HCEC 1CT (cell line): Measurements from ENCODE around the gene MARCHF9.

Source experiments
- DNase-seq: peaks from one replicate; pipeline ENCODE4 v3.0.0-alpha.2; 2017

Gene MARCHF9

DNA sequence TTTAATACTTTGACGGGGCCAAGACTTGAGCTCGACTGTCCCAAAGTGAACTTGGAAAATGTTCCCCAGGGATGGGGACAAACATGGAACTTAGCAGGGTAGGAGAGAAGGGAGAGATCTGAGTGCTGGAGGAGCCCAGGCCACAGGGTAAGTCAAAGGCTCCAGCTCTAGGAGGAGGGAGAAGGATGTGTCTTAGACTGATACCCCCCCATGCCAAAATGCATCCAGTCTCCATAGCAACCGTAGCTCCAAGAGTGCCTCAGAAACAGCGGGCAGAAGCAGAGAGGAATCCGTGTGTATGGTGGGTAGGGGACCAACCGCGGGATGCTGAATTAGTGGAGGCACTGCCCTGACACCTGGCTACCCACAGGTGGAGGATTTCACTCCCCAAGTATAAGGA is 15.5 kb upstream of the MARCHF9 start:
- no peak for DNase-seq

DNA sequence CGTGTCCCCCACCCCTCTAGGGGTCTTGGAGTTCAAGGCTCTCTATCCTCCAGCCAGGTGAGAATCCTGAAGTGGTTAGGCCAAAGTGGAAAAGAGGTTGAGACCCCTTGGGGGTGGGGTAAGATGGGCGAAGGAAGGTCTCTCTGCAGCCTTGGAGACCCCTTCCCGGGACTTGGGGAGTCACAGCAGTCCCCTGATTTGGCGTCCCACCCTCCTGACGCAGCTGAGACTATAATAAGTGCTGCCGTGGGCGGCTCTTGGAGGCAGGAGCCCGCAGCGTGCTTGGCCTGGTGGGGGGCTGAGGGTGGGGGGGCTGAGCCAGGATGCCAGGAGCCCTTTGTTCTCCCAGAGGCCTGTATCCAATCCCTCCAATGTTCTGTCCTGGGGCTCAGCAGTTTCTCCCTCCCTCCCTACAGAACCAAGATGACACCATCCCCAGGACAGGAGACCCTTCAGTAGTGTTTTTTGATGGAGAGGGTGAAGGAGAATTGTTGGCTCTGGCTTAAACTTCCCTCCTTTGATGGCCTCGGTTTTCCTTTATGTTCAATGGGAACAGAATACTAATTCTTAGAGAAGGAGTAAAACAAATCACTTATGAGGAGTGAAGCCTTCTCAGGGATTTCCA is 14.9 kb upstream of the MARCHF9 start:
- DNase-seq = no peak

DNA sequence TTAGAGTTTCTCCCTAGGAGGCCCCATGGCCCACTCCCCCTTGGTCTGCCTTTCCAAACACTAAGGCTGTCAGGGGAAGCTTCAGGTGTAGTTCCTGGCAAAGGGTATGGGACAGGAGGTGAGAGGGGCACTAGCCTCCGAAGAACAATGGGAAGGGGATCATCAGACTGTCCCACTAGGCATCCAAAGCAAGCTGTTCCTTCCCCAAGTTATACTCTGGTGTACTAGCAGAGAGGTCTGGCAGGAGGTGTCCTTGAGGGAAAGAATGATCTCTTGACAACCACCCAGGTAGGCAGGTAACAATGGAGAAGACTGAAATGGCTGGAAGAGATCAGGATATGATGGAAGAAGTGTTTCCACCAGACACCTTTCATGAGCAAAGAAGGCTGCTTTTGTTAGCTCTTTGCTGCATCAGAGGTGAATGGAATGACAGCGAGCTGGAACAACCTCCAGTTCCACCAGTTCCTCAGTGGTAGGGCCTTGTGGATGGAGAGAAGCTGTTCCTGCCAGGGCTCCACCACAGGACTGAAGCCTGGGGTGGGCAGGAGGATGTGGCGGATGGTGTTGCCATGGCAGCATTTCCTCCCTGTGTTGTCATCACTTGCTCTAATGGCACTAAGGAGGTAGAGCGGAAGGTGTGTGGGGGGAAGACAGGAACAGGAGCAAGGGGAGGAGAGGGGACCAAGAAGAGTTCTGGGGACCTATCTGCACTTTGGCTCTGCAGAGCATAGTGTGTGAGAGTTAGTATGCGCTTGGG is 14.1 kb upstream of the MARCHF9 start:
- DNase-seq = no peak

DNA sequence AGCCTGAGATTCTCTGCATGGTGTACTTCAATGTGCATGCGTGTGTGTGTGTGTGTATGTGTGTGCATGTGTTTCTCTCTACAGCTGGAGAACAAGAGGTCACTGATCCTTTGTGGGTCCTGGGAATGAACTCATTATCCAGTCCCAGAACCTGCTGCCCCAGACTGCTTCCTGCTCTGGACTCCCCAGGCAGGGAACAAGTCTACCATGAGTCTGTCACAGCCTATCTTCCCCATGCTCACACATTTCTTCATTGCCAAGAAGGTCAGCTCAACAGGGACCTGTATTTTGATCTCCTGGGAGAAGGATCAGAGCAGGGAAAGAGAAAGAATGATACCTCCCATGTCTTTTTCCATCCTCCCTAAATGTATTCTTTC is 13.5 kb upstream of the MARCHF9 start:
- DNase-seq = no peak

DNA sequence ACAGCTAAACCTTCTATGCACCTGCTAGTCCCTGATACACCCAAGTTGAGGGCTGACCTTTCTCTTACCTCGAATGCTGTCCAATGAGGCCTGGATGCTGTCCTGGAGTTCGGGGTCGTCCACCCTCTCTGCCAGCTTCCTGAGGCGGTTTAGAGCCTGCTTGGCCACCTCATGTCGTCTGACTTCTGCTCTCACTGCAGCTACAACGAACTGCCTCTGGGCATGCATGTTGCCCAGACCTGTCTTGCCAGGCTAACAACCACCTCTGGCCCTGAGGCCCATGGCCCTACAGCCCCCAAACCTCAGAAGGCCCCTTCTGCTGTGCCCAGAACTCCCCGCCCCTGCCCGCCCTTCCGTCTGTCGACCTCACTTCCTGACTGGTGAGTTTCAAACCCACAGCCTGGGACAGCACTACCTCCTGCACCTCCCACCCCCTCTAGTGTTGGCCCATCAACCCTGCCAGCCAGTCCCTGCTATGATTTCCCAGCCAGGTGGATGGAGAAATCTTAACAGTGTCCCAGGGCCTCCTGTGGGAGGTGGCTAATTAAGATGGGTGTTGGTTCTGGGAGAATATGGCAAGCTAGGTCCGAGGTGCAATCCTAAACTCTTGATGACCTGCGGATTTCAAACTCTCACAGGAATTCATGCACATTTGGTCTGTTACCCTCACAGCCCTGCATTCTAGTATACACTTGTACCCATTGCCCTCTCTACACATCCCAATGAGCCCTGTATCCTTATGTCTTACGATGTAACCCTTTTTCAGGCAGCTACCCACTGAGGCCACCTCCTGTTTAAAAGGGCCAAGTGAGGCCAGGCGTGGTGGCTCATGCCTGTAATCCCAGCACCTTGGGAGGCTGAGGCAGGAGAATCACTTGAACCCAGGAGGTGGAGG is 12.8 kb upstream of the MARCHF9 start:
- DNase-seq = no peak

DNA sequence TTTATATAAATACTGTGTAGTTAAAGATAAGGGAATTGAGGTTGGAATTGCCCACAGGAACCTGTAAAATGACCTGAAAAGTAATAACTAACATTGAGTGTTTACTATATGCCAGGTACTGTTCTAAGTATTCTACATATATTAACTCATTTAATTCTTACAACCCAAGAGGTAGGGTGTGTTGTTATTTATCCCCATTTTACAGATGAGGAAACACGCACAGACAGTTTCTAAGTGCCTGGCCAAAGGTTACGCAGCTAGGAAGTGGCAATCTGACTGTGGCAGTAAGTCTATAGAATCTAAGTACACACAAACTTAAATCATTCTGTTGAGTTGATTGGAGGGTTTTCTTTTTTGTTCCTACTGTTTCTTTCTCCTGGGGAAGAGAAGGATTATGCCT is 11.1 kb upstream of the MARCHF9 start:
- DNase-seq = no peak

DNA sequence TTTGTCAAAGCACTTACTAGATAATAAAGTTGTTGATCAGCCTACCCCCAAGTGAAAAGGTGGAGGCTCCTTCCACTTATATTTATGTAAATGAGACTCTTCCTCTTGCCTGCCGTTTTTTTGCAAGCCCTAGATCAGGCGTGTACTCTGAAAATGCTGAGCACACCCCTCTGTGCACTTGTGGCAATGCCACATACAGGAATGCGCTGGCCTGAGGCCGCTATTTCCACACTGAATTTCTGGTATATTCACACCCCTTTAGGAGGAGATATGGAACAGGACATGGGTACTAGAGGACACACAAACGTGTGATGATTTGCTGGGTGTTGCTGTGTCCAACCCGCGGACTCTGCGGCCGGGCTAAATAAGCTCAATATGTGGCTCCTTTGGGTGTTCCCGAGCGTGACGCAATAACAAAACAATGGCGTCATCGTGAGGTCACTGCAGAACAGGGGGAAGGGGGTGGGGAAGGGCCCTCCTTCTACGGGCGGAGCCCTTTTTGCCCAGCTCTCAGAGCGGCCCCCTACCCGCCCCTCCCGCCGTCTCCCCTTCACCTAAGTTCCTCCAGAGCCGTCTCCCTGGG is 10.6 kb upstream of the MARCHF9 start:
- DNase-seq = no peak

DNA sequence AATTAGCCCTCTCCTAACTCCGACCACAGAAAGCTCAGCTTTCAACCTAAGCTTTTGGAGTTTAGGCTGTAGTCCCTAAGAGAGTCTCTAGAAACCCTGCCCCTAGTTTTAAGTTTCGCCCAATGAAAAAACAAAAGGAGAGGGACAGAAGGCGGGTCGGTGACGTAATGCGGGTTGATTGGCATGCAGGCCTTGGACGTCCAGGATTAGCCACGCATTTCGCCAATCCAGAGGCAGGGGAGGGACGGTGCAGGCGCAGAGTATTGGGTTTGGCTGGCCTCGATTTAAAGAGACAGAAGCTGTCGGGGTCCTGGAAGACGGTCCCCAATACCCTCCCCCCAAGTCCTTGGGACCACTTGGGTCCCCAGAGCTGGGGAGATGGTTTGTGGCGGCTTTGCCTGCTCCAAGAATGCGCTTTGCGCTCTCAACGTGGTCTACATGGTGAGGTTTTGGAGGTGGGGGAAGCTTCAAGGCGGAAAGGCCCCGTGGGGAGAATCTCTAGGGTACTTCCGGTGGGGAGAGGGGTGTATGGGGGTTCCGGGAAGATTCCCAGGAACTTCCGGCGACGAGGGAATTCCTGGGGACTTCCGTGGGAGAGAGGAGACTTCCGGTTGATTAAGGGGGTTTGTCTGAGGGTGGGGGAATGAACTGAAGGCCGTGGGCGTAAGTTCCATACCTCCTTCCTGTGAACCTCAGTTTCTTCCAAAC is 10.0 kb upstream of the MARCHF9 start, which contains the start of gene TSPAN31:
Gene TSPAN31, plus strand, starts transcription at position 263 of the 708 bp plus-strand sequence. Its CDS starts 116 bp downstream, at position 379.
- peak; percentile 96 for DNase-seq

DNA sequence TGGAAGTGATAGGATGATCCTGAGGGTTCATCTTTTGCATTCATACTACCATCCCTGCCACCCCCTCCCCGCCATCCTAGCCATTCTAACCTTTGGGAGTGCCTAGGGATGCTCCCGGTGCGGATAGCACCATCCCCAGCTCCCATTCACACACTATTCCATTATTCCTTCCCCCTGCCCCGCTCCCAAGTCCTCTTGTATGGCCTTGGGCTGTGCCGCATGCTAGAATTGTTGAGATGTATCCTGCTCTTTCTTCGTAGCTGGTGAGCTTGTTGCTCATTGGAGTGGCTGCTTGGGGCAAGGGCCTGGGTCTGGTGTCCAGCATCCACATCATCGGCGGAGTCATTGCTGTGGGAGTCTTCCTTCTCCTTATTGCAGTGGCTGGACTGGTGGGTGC is 9.4 kb upstream of the MARCHF9 start:
- no peak for DNase-seq

DNA sequence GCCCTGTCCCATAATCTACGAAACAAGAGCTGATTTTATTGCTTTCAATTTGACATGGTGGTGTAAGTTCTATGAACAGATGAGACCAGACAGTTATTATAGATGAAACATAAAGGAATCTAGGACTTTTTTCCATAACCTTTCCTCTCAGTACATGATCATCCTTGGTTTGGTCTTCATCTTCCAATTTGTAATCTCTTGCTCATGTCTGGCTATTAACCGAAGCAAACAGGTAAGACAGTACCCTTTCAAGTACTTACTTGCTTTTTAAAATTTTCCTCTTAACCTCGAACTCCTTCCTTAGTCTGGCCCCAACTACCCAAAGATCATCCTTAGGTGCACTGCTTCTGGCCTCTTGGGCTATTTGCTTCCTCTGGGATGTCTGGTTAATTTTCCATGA is 8.9 kb upstream of the MARCHF9 start:
- DNase-seq = no peak

DNA sequence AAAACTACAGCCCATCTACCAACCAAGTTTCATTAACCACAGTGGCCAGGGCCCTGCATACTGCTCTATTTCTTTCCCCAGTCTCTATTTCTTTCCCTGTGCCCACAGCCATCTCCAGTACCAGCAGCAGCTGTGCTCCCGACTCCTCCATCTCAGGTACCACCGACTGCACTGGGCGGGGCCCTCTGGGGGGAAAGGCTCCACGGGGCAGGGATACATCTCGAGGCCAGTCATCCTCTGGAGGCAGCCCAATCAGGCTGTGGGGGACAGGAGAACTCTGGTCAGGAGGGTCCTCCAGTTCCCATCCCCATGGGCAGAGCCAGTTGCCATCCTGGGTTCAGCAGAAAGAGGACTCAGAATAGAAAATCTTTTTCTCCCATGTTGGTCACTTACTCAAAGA is 5.8 kb upstream of the MARCHF9 start:
- no peak for DNase-seq

DNA sequence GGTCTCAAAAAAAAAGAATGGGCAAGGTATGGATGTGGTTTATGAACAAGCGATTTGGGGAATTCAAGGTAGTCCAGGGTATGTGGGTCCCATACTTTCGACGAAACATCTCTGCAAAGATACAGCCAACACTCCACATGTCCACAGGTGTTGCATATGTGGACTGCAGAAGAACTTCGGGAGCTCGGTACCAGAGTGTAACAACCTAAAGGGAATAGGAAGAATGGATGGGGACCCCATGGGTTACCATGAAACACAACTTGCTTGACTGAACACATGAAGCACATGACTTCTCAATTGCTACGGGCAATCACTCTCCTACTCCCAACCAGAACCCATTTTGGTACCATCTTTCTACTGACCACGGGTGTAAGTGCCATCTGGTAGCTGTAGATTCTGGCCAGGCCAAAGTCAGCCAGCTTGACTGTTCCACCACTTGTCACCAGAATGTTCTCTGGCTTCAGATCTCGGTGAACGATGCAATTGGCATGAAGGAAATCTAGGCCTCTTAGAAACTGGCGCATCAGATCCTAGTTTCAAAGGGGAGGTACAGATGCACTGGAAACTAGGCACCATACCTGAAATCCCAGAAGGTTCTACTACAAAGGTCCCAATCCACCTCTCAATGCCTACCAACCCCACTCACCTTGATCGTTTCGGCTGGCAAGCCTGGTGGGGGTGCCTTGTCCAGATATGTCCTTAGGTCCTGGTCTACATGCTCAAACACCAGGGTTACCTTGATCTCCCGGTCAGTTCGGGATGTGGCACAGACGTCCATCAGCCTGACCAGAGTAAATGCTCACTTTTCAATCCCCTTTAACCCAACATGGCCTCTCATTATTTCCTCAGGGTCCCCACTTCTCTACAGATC is 4.1 kb upstream of the MARCHF9 start:
- no peak for DNase-seq

DNA sequence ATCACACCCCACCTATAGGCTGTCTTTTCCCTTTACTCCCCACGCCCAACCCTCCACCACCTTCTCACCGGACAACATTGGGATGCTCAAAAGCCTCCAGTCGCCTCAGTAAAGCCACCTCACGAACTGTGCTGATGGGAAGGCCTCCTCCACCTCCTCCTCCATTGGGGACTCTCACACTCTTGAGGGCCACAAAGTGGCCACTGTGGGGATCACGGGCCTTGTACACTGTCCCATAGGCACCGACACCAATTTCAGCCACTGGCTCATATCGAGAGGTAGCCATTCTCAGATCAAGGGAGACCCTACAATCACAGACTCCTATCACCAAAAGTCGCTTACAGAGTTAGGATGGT is 3.5 kb upstream of the MARCHF9 start:
- peak; percentile 62 for DNase-seq

DNA sequence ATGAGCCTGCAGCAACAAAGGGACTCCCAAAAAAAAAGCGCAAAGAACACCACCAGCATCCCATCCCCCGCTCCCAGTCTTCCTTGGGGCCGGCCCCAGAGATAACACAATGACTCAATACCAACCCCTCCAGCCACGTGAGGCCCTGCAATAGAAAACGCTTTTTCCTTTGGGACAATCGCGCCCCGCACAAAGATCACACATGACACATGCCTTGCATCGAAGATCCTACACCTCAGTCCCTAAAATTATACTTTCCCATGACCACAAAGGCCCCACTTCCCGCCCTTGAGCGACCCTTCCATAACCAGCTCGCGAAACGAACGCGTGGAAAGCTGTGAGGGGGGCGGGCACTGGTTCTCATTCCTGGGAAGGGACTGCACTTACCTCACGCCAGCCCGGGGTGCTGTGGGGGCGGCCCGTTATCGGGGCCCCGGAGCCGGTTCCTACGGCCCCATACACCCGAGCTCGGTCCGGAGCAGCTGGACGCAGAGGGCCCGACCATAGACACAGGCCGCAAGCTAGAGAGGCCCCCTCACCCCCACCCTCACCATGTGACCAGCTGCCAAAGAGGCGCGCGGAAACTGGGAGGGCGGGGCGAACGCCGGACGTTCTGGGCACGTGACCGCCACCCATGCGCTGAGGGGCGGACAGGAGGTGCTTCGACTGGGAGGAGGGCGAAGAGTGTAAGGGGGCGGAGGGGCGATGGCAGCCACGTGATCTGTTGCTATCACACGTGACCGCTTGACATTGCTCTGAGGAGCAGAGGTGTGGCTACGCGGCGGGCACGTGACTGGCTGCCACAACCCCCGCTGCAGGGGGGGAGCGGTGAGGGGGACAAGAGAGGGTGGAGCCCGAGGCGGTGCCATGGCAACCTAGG is 2.9 kb upstream of the MARCHF9 start, which contains the start of gene CDK4:
Gene CDK4, minus strand, starts transcription at position 523 of the 880 bp plus-strand sequence. CDS start 593 bp downstream, outside the sequence.
- peak; percentile 100 for DNase-seq

DNA sequence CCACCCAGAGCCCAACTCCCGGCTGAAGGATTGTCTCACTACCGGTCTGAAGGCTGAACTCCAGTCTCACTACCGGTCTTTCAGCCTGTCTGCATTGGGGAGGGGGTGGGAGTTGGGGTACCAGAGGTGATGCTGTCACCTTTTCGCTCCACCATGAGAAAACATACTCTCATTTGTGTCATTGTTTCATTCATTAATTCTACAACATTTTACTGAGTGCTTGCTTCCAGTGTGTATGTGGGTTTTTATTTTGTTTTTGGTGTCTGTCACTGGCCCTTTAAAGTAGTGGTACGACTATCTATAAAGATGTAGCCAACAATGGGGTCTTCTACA is 2.3 kb upstream of the MARCHF9 start:
- DNase-seq = no peak

DNA sequence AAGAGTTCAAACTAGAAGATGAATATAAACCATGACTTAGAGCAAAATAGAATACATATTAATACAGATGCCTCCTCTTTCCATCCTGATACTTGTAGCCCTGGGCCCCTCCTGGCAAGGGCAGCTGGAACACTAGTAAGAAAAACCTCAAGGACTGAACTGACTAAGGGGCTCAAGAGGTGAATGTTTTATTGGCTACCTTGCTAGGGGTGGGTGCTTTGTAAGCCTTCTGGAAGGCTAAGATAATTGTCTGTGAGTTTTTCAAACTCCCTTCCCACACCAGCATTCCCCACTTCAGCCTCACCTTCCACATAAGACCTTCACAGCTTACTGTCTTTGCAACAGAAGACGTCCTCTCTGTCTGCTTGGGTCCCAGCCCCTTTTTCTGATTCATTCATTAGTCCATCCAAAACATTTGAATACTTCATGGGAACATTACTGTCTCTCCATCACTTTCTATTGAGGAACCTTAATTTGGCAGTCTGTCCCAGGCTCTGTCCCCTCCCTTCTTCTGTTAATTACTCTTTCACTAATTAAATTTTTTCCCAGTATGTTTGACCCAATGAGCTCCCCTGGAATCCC is 1.1 kb upstream of the MARCHF9 start:
- DNase-seq = no peak

DNA sequence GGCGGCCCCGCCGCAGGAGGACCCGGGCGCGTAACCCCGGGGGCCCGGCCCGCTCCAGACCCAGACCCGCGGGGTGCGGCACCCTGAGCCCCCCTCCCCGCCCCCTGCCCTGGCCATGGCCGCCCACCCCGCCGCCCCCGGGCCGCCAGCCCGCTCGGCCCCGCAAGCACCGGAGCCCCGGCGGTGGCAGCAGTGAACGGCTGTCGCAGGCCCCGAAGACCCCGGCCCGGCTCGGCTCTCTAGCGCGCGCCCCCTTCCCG is 221 bp downstream of the MARCHF9 start:
- DNase-seq = peak; percentile 0

DNA sequence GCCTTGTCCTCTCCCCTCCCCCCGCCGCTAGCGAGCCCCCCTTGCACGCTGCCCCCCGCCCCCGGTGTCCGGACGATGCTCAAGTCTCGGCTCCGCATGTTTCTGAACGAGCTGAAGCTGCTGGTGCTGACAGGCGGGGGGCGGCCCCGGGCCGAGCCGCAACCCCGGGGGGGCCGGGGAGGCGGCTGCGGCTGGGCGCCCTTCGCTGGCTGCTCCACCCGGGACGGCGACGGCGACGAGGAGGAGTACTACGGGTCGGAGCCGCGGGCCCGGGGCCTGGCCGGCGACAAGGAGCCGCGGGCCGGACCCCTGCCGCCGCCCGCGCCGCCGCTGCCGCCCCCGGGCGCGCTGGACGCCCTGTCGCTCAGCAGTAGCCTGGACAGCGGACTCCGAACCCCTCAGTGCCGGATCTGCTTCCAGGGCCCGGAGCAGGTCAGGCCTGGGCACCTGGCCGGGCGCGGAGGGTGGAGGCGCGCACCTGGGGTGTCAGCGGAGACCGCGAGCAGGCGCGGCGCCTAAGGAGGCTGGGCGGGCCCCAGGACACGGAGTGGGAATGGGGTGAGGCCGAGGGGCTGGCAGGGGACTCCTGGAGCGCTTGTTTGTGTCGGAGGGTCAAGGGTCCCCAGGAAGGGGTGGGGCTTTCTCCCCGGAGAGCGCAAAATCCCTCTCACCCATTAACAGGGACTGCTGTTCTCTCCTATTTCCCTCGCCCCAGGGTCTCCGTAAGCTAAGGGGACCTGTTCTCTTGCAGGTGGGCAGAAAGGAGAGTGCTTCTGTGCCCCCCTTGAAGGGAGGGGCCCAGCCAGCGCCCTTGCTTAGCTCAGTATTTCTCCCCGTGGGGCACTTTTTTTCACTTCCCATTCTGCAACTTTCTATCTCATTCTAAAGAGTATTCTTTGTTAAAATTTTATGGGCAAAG is 810 bp downstream of the MARCHF9 start:
- peak; percentile 0 for DNase-seq
